PFSK-1 (cell line): Measurements from ENCODE around the gene ERCC2.

Experiments used
- FOXP2 ChIP-seq: optimal IDR thresholded peaks from 2 replicates; pipeline ENCODE3; 2011; ENCODE audit warnings: borderline replicate concordance, control low read depth, inconsistent platforms; ENCODE audit not compliant: insufficient read depth; ENCODE audit errors: extremely low read length, extremely low read depth
- POLR2AphosphoS5 ChIP-seq: IDR thresholded peaks from 2 replicates; pipeline ENCODE4 v1.6.1; 2012; ENCODE audit warnings: low read depth, mild to moderate bottlenecking, control low read depth, low read length, moderate library complexity
- SIN3A ChIP-seq: IDR thresholded peaks from 2 replicates; pipeline ENCODE4 v1.6.1; 2012; ENCODE audit warnings: mild to moderate bottlenecking, low read length, moderate library complexity, borderline replicate concordance; ENCODE audit not compliant: insufficient read depth
- TF ChIP-seq, protein P1 (sequence below), 2 experiments: IDR thresholded peaks; 2 replicates each; pipeline versions ENCODE4 v1.6.1 to v1.8.0; 2011 to 2012; ENCODE audit warnings: low read depth in 2 of 2, low read length in 2 of 2, control low read depth in 1 of 2, inconsistent platforms in 1 of 2, mild to moderate bottlenecking in 1 of 2, moderate library complexity in 1 of 2; ENCODE audit not compliant: insufficient read depth in 1 of 2

- no peak for TF ChIP-seq POLR2AphosphoS5
- no peak for TF ChIP-seq SIN3A
- TF ChIP-seq FOXP2, result no peak
- TF ChIP-seq, protein P1, sequence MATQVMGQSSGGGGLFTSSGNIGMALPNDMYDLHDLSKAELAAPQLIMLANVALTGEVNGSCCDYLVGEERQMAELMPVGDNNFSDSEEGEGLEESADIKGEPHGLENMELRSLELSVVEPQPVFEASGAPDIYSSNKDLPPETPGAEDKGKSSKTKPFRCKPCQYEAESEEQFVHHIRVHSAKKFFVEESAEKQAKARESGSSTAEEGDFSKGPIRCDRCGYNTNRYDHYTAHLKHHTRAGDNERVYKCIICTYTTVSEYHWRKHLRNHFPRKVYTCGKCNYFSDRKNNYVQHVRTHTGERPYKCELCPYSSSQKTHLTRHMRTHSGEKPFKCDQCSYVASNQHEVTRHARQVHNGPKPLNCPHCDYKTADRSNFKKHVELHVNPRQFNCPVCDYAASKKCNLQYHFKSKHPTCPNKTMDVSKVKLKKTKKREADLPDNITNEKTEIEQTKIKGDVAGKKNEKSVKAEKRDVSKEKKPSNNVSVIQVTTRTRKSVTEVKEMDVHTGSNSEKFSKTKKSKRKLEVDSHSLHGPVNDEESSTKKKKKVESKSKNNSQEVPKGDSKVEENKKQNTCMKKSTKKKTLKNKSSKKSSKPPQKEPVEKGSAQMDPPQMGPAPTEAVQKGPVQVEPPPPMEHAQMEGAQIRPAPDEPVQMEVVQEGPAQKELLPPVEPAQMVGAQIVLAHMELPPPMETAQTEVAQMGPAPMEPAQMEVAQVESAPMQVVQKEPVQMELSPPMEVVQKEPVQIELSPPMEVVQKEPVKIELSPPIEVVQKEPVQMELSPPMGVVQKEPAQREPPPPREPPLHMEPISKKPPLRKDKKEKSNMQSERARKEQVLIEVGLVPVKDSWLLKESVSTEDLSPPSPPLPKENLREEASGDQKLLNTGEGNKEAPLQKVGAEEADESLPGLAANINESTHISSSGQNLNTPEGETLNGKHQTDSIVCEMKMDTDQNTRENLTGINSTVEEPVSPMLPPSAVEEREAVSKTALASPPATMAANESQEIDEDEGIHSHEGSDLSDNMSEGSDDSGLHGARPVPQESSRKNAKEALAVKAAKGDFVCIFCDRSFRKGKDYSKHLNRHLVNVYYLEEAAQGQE (IDR thresholded peaks at IDR 0.05; ENCODE audit: insufficient read depth in 1 of 2, low read depth in 2 of 2, low read length in 2 of 2), result no peak
These were observed 29.8 kb upstream of the ERCC2 start for GRCh38 chr19:45400192-45400591.
